Effector CD8-positive, alpha-beta T cell (primary cell): ENCODE results near the gene APOM.

Experiments used
- DNase-seq: peaks from one replicate; lab custom pipeline; 2025; lab: John Stamatoyannopoulos, UW

Gene APOM

DNA sequence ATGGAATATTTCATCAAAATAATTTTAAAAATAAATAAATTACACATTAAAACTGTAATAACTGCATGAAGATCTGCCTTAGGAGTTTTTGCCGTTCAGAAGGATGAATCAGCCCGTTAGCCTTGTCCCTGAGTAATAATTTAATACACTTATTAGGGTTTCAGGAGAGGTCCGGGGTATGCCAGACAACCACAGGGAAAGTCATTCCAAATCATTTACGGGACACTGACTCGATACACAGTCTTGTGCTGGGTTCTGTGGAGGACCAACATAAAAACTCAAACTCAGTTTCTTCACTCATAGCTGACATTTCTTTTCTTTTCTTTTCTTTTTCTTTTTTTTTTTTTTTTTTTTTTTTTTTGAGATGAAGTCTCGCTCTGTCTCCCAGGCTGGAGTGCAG is 50.2 kb downstream of the APOM start:
- no peak for DNase-seq

DNA sequence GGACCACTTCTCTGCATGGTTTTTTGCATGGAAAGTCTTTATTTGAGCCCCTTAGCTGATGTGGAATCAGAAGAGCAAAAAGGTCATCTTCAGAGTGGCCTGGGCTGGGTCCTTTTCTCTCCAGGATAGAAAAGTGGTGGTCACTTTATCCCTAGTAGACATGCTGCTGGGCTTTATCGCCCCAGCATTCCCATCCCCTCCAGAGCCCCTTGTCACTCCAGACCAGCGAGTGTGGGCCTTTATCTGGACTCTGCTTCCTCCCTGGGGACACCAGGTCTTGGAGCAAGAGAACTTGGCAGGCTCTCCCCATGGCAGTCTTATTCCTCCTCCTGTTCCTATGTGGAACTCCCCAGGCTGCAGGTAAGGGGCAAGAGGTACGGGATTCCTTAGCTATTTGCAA is 50.9 kb downstream of the APOM start, which contains the start of gene LY6G6F:
Gene LY6G6F, plus strand, starts transcription at position 268 of the 400 bp plus-strand sequence. Its CDS starts 41 bp downstream, at position 309.
- no peak for DNase-seq

DNA sequence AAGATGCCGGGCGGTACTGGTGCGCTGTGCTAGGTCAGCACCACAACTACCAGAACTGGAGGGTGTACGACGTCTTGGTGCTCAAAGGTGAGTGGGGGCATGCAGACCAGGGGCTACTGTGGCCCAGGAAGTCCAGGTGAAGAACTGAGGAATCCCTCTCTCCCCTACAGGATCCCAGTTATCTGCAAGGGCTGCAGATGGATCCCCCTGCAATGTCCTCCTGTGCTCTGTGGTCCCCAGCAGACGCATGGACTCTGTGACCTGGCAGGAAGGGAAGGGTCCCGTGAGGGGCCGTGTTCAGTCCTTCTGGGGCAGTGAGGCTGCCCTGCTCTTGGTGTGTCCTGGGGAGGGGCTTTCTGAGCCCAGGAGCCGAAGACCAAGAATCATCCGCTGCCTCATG is 52.0 kb downstream of the APOM start:
- DNase-seq, result no peak
